ENCODE data around the gene RPL36A.

Gene RPL36A

DNA sequence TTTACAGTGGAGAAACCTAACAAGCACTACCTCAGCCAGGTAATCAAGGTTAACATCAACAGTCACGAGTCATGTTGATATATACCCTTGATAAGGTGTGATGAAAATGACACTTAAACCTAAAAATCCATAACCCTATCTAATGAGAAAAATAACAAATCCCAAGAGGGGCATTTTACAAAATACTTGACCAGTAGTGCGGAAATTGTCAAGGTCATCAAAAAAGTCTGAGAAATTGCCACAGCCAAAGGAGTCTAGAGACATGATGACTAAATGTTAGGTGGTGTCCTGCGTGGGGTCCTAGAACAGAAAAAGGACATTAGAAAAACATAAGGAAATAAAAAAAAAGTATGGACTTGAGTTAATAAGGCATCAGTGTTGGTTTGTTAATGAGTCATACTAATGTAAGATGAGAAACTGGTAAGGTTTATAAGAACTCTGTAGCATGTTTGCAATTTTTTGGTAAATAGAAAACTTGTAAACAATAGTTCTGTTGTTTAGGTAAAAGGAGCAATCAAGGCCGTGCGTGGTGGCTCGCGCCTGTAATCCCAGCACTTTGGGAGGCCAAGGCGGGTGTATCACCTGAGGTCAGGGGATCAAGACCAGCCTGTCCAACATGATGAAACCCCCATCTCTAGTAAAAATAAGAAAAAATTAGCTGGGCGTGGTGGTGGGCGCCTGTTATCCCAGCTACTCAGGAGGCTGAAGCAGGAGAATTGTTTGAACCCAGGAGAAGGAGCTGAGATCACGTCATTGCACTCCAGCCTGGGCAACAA lies 2.9 kb downstream of the RPL36A start:
- no peak for DNase-seq

GRCh38 chrX:101394372-101394771 lies 3.6 kb downstream of the RPL36A start:
- no peak for DNase-seq

DNA sequence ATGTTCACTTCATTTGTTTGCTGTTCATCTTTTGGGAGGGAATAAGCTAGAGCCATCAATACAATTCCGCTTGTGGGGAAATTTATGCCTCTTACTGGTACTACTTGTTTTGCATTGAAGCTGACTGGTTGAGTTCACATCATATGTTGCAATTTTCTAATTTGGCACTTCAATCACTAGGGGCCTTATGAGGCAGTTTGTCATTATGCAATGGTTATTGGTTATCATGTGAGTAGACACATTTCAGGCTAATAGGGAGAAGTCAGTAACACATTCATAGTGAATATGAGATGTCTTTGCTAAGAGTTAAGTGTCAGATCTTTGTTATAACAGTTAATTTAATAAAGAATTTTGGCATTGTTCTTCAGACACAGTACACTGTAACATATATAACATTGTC lies 5.0 kb downstream of the RPL36A start:
- DNase-seq, result no peak

DNA sequence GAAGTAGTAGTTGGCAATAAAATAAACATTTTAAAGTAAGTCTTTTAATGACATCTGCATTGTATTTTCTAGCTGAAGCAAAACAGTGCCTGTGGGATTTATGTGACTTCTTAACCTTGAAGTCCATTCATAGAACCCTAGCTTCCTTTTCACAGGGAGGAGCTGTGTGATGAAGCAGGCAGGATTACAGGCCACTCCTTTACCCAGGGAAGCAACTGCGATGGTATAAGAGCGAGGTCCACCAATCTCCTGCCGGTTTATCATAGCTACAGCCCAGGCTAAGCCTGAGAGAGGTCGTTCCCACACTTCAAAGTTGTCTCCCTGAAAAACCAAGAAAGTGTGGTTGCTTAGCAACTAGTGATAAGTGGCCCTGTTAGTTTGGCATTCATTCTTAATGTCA lies 7.0 kb downstream of the RPL36A start:
- no peak for DNase-seq

DNA sequence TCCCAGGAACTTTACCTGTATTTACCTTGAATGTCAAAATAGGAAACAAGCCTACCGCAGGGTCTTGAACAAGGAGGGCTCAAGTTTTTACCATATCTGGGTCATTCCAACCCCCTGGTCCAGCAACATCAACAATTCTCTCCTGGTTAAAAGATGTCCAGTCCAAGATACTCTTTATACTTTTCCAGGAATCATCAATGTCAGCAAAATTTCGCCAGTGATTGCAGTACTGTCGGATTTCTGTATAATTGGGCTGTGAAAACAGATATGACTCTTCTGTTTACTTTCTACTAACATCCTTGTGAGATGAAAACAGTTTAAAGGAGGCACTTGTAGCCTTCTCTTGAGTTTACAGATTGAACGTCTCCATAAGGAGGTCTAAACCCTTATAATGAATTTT lies 7.9 kb downstream of the RPL36A start:
- DNase-seq, result no peak

DNA sequence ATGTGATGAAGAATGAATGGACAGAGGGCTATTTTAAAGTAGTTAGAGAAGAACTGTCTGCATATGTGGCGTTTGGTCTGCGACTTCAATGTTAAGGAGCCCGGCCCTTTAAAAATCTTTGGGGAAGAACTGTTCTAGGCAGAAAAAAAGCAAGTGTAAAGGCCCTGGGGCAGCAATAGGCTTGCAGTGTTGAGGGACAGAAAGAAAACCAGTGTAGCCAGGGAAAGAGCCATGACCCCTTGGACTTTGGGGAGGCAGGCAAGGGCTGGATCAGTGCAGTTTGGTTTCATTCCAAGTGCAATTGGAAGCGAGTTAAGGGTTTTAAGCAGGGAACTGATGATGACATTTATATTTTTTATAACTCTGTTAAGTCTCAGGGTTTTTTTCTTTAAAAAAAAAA lies 9.0 kb downstream of the RPL36A start:
- DNase-seq, result no peak

DNA sequence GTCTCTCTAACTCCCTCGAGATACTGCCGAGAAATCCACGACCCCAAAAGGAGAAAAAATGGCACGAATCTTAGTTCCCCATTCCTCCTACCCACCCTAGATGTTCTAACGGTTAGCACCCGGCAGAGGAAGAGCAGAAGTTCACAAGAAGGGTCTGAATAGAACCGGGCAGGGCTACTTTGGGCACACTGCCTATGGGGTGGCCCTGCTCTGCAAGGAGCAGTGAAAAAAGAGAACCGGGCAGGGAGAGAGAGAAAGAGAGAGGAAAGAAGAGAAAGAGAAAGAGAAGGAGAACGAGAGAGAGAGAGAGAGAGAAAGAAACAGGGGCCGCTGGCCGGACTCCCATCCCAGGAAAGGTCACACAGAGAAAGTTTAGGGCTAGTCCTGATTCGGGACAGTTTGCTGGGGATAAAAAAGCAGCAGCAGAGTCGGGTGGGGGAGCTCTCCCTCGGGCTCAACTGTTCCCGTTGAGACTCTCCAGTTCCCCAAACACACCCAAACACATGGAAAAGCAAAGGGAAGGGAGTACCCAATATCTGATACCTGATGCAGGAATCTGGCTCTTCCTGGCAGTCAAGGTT lies 16.4 kb downstream of the RPL36A start:
- DNase-seq, result no peak

- peak; percentile 98 for DNase-seq
Observed at GRCh38 chrX:101407748-101408531, 17.1 kb downstream of the RPL36A start, which contains the start of the genes GLA and HNRNPH2. Gene GLA (minus strand): TSS chrX:101407925. CDS start chrX:101407903, 22 bp downstream. Gene HNRNPH2 (plus strand): TSS chrX:101408222. CDS start chrX:101411989, 3,767 bp downstream.

GRCh38 chrX:101408532-101408841 lies 17.7 kb downstream of the RPL36A start:
- DNase-seq, result no peak

DNA sequence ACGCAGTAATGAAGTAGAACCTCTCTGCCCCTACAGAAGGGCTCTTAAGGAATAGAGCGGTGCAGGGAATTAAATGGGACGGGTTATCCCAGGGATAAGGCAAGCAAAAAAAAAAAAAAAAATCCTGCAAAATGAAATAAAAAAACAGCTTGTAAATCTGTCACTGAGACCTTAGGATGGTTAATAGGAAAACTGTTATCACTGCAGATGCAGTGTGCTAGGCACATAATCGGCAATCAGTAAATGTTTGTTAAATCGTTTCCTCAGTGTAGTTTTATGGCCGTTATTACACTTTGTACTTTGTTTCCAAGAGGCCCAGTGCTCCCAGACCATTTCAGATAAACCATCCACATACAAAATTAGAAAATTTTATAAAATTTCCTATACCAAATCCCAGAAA lies 18.2 kb downstream of the RPL36A start:
- no peak for DNase-seq

- DNase-seq, result no peak
Observed at GRCh38 chrX:101410461-101410860, 19.6 kb downstream of the RPL36A start.

GRCh38 chrX:101411984-101412383 lies 21.2 kb downstream of the RPL36A start:
- no peak for DNase-seq

GRCh38 chrX:101415180-101416145 lies 24.7 kb downstream of the RPL36A start:
- peak; percentile 65 for DNase-seq

- DNase-seq, result no peak
Observed at GRCh38 chrX:101416691-101417090, 25.9 kb downstream of the RPL36A start.

DNA sequence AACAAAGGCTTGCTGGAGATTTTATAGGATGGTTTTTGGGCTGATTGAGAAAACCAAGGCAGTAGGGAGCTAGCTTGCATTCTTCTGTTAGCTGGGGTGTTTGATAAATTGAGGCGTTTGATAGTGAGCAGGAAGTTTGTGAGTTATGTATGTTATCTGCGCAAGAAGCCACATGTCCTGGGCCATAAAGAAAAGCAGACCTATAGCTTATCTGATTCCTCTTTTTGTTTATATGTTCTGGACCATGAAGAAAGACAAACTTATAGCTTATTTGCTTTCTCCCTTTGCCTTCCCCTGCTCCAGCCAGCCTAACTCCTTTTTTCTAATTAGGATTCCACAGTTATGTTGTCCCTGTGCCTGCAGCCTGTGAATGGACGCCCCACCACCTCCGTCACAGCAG lies 26.4 kb downstream of the RPL36A start:
- DNase-seq, result no peak

- peak; percentile 39 for DNase-seq
Observed at GRCh38 chrX:101417981-101418841, 27.4 kb downstream of the RPL36A start.

DNA sequence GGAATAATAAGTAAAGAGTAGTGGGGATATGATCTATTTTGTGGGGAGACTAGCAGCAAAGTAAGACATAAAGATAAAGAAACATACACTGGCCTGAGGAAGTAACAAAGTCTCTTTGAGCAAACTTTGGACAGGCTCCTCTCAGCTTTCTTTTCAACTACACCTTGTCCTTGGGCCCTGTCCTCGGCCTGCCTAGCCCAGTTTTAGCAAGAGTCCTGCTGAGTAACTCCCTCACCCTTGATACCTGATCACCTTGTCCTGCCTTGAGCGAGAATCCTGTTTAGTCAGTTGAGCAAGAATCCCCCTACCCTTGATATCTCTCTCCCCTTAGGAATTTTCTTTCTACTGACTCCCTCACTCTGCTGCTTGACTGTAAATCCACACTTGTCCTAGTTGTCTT lies 28.7 kb downstream of the RPL36A start:
- DNase-seq, result no peak

- no peak for DNase-seq
Observed at GRCh38 chrX:101427954-101428353, 37.1 kb downstream of the RPL36A start.

DNA sequence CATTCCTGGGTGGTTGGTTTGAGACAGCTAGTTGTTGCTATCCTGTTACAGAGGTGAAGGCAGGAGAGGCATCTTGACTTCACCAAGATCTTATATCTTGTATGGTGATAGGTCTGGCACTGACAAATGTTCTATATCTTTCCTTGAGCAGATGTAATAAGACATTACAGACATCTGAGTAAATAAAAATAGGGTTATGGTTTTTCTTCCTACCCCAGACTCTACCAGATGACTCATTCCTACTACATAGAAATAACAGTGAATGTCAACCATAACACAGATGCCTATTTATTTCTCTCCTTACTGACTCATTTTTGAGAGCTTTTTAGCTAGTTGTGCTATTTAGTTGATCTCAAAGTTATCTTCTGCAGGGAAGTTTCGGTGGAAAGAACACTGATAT lies 39.1 kb downstream of the RPL36A start:
- DNase-seq, result peak; percentile 77

DNA sequence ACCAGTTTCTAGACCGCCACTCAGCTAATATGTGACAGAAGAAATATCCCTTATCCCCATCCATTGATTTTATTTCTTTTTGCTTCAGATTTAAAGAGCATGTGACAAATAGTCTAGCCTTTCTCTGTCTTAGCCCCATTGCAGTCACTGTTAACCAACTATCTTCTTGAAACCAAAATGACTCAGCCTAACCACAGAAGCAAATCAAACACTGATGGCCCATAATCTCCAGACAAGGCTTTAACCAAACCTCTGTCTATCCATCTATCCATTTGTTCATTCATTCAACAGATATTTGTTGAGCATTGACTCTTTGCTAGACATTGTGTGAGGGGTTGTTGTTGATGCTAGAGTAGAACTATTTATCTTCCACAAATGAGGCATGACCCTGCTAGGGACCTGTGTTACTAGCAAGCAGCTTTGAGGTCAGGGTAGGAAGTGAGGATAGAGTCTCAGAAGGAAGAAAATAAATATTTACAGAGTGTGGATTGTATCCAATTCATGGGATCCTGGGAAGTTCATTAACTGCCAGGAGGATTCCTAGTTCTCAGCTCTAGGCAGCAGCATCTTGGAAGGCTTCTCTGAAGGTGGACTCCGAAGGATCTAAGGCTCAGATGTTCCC lies 39.8 kb downstream of the RPL36A start:
- DNase-seq, result peak; percentile 70

DNA sequence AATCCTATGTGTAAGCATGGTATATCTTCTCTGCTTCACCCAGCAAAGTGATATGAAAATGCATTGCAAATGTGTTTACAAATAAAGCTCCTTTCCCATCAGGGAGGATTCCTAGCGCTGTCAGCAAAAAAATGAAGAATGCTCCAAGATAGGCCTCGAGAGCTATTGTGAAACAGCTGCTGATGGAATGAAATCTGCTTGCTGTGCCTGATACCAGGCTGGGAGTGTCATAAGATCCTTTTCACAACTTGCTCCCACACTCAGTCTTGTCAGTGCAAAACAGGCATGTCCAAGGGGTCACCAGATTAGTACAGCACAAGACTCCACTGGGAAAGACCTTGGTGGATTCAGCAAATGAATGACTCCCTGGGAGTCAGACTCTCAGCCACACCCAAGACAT lies 51.3 kb downstream of the RPL36A start:
- no peak for DNase-seq
